ENCODE measurements around the gene EMD. TPM values are rescaled to one million over a fixed set of nuclear protein-coding genes. Genes with fewer than 3 reads are reported as not detected.

The EMD gene
- total RNA-seq, 1 donor from 2014 or later: 18.3 TPM

DNA sequence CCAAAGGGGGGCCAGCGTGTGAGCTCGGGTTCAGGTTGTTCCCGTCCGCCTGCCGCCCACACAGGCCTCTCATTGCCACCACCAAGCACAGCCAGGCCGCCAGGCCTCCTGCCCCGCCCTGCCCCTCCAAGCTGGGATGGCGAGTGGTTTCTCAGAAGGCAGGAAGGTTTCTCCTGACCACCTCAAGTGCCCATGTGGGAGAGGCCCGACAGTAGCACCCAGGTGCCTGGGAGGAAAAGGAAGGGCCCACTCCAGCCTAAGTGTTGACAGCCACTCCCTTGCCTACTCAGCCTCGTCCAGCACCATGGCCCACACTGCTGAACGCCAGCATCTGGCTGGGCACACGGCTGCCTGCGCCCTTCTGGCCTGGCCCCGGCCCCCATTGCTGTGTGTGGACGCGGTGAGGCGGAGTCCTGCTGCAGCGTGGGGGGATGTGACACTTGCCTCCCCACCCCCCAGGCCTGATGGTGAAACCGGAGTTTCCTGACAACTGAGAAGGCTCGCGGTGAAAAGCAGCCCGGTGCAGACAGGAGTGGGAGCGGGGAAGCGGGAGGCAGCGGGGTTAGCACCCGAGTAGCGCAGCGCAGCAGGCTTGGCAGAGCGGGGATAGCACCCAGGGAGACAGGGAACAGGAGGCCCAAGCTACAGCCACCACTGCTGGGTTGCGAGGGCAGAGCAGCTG, 23.9 kb upstream of the EMD start:
- Mint-ChIP-seq H3K36me3 (peaks cover 2% of the 10 kb centered on the region), H3K4me1 (no peaks in the 10 kb centered on the region)
- no peak overlapping the region for H2AFZ ChIP-seq (replicated peaks)

DNA sequence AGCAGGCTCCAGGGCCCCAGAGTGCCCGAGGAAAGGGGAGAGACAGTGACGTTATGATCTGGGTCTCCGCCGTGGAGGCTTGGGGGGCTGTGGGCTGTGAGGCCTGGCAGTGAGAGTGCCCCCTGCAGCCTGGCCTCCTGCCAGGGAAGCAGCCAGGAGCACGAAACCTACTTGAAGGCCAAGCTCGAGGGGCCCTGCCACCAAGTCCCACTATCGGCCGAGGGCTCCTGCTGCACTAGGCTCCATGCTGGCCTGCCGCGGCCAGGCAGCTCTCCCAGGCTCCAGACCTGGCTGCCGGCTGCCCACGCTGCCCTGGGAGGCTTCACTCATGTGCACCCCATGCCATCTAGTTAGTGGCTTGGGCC, 23.3 kb upstream of the EMD start:
- Mint-ChIP-seq H3K4me3 (no peak overlapping the region), H3K27ac (no peak overlapping the region), H3K9me3 (peaks cover 12% of the 10 kb centered on the region), H3K4me1 (no peaks in the 10 kb centered on the region), H3K27me3 (ENCODE audit: insufficient read depth, low read depth) (peaks cover 4% of the 10 kb centered on the region), H3K36me3 (peaks cover 2% of the 10 kb centered on the region)
- Histone ChIP-seq H3K79me2 (ENCODE audit: low read depth) (no peaks in the 10 kb centered on the region), H4K20me1 (ENCODE audit: low read depth) (peaks cover 48% of the 10 kb centered on the region), H3K9me3 (ENCODE audit: low read depth) (no peaks in the 10 kb centered on the region), H3K27me3 (no peaks in the 10 kb centered on the region), H3K4me2 (no peak overlapping the region), H2AFZ (replicated peaks) (no peak overlapping the region), H3K36me3 (no peaks in the 10 kb centered on the region), H3K4me3 (no peak overlapping the region), H3F3A (ENCODE audit: low read depth) (no peaks in the 10 kb centered on the region), H3K9ac (no peak overlapping the region), H3K4me1 (no peaks in the 10 kb centered on the region), H3K27ac (no peak overlapping the region)
- TF ChIP-seq EZH2 (IDR thresholded peaks at IDR 0.05) (no peak), EZH2phosphoT487 (IDR thresholded peaks at IDR 0.05) (no peak)
- TF ChIP-seq, protein P1, sequence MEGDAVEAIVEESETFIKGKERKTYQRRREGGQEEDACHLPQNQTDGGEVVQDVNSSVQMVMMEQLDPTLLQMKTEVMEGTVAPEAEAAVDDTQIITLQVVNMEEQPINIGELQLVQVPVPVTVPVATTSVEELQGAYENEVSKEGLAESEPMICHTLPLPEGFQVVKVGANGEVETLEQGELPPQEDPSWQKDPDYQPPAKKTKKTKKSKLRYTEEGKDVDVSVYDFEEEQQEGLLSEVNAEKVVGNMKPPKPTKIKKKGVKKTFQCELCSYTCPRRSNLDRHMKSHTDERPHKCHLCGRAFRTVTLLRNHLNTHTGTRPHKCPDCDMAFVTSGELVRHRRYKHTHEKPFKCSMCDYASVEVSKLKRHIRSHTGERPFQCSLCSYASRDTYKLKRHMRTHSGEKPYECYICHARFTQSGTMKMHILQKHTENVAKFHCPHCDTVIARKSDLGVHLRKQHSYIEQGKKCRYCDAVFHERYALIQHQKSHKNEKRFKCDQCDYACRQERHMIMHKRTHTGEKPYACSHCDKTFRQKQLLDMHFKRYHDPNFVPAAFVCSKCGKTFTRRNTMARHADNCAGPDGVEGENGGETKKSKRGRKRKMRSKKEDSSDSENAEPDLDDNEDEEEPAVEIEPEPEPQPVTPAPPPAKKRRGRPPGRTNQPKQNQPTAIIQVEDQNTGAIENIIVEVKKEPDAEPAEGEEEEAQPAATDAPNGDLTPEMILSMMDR (IDR thresholded peaks at IDR 0.05): no peak
- no peak for DNase-seq (ENCODE audit: low spot score)

More for the DNA sequence above, 23.9 kb upstream of the EMD start:
- no peak overlapping the region for H3K27ac Mint-ChIP-seq
- H4K20me1 ChIP-seq (ENCODE audit: low read depth): peaks cover 52% of the 10 kb centered on the region
- H3K9me3 Mint-ChIP-seq: peaks cover 10% of the 10 kb centered on the region
- TF ChIP-seq EZH2phosphoT487 (IDR thresholded peaks at IDR 0.05) (no peak), EZH2 (IDR thresholded peaks at IDR 0.05) (no peak)
- TF ChIP-seq, protein P1 (IDR thresholded peaks at IDR 0.05): no peak
- H3K4me3 Mint-ChIP-seq: no peak overlapping the region
- H3K9me3 ChIP-seq (ENCODE audit: low read depth): no peaks in the 10 kb centered on the region
- H3K36me3 ChIP-seq: no peaks in the 10 kb centered on the region
- H3K27me3 ChIP-seq: no peaks in the 10 kb centered on the region
- no peak overlapping the region for H3K27ac ChIP-seq
- no peaks in the 10 kb centered on the region for H3K4me1 ChIP-seq
- no peak overlapping the region for H3K9ac ChIP-seq
- peaks cover 5% of the 10 kb centered on the region for H3K27me3 Mint-ChIP-seq (ENCODE audit: insufficient read depth, low read depth)
- no peak for DNase-seq (ENCODE audit: low spot score)
- H3K4me3 ChIP-seq: no peak overlapping the region
- H3F3A ChIP-seq (ENCODE audit: low read depth): no peaks in the 10 kb centered on the region
- H3K4me2 ChIP-seq: no peak overlapping the region
- H3K79me2 ChIP-seq (ENCODE audit: low read depth): no peaks in the 10 kb centered on the region

DNA sequence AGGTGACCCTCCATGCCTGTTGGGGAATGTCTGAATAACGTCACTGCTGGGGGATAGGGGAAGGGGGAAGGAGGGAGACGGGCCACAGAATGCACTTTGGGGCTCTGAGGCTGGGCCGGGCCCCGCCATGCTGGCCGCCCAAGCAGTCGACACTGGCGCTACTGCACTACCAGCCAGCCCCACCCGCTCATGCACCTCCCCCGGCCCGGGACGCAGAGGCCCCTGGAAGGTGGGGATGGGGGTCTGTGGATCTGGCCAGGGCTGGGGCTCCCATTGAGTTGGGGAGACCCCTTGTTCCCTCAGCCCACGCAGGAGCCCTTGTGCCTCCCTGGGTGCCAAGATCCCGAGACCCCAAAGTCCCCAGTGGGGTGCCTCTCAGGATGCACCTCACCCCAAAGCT, 22.5 kb upstream of the EMD start:
- Mint-ChIP-seq H3K4me3 (peak overlapping the region; percentile 30), H3K27ac (no peak overlapping the region), H3K4me1 (no peaks in the 10 kb centered on the region), H3K36me3 (peaks cover 2% of the 10 kb centered on the region), H3K27me3 (ENCODE audit: insufficient read depth, low read depth) (peaks cover 4% of the 10 kb centered on the region), H3K9me3 (peaks cover 12% of the 10 kb centered on the region)
- no peak overlapping the region for H3K4me2 ChIP-seq
- H3K4me1 ChIP-seq: no peaks in the 10 kb centered on the region
- no peaks in the 10 kb centered on the region for H3K36me3 ChIP-seq
- H3K27ac ChIP-seq: no peak overlapping the region
- H3K9me3 ChIP-seq (ENCODE audit: low read depth): no peaks in the 10 kb centered on the region
- H3K9ac ChIP-seq: no peak overlapping the region
- H3K4me3 ChIP-seq: no peak overlapping the region
- no peak for DNase-seq (ENCODE audit: low spot score)
- no peak overlapping the region for H2AFZ ChIP-seq (replicated peaks)
- H4K20me1 ChIP-seq (ENCODE audit: low read depth): peaks cover 46% of the 10 kb centered on the region
- H3F3A ChIP-seq (ENCODE audit: low read depth): no peaks in the 10 kb centered on the region
- H3K27me3 ChIP-seq: no peaks in the 10 kb centered on the region
- TF ChIP-seq, protein P1 (IDR thresholded peaks at IDR 0.05): no peak
- TF ChIP-seq EZH2phosphoT487 (IDR thresholded peaks at IDR 0.05) (no peak), EZH2 (IDR thresholded peaks at IDR 0.05) (no peak)
- no peaks in the 10 kb centered on the region for H3K79me2 ChIP-seq (ENCODE audit: low read depth)

Measured in neural progenitor cell (in vitro differentiated cells).